NCI-H2107 treated with DMSO at 0.1 percent for 48 hours (cell line): ENCODE results near the gene NUP205.

ENCODE experiments used
- DNase-seq: peaks from one replicate; lab custom pipeline; 2025; ENCODE audit not compliant: unreplicated experiment; lab: John Stamatoyannopoulos, UW

NUP205 gene

GRCh38 chr7:135541029-135541428 lies 16.7 kb upstream of the NUP205 start:
- no peak for DNase-seq

- DNase-seq, result no peak
Measured at GRCh38 chr7:135550196-135550595, 7.5 kb upstream of the NUP205 start.

- no peak for DNase-seq
Measured at GRCh38 chr7:135552148-135552547, 5.6 kb upstream of the NUP205 start.

- no peak for DNase-seq
Measured at GRCh38 chr7:135553346-135553745, 4.4 kb upstream of the NUP205 start.

GRCh38 chr7:135558337-135558767 lies 635 bp downstream of the NUP205 start:
- DNase-seq, result peak; percentile 62

- DNase-seq, result no peak
Measured at GRCh38 chr7:135558881-135559280, 1.2 kb downstream of the NUP205 start.

GRCh38 chr7:135560631-135561030 lies 2.9 kb downstream of the NUP205 start:
- no peak for DNase-seq

GRCh38 chr7:135562720-135563119 lies 5.0 kb downstream of the NUP205 start:
- no peak for DNase-seq

GRCh38 chr7:135571834-135572233 lies 14.1 kb downstream of the NUP205 start:
- DNase-seq, result no peak

- DNase-seq, result no peak
Measured at GRCh38 chr7:135573541-135573940, 15.8 kb downstream of the NUP205 start.

GRCh38 chr7:135575296-135575695 lies 17.6 kb downstream of the NUP205 start:
- DNase-seq, result no peak

- DNase-seq, result no peak
Measured at GRCh38 chr7:135578569-135578968, 20.9 kb downstream of the NUP205 start.

GRCh38 chr7:135584362-135585353 lies 26.9 kb downstream of the NUP205 start:
- DNase-seq, result no peak

GRCh38 chr7:135597181-135597925 lies 39.6 kb downstream of the NUP205 start:
- no peak for DNase-seq

GRCh38 chr7:135597926-135598305 lies 40.2 kb downstream of the NUP205 start:
- no peak for DNase-seq

GRCh38 chr7:135599471-135599870 lies 41.8 kb downstream of the NUP205 start:
- DNase-seq, result no peak

- no peak for DNase-seq
Measured at GRCh38 chr7:135600226-135600625, 42.5 kb downstream of the NUP205 start.

GRCh38 chr7:135601182-135601581 lies 43.5 kb downstream of the NUP205 start:
- DNase-seq, result no peak

- DNase-seq, result no peak
Measured at GRCh38 chr7:135602304-135602703, 44.6 kb downstream of the NUP205 start.

- DNase-seq, result no peak
Measured at GRCh38 chr7:135616136-135616535, 58.4 kb downstream of the NUP205 start.

- DNase-seq, result no peak
Measured at GRCh38 chr7:135617781-135618180, 60.1 kb downstream of the NUP205 start.

- DNase-seq, result no peak
Measured at GRCh38 chr7:135618510-135618909, 60.8 kb downstream of the NUP205 start.
